HG03378 (cell line): Measurements from ENCODE around the gene PTH2.
"Not testable (repeated sequence)": the region's sequence is repeated elsewhere in the genome, so short reads cannot be mapped to it uniquely, and the experiment has no call there.

ENCODE experiments used
- ATAC-seq: cut with Tn5 transposase; IDR thresholded peaks from one replicate; pipeline ENCODE4 v1.9.1; 2021; ENCODE audit warnings: mild to moderate bottlenecking, moderate library complexity; ENCODE audit not compliant: unreplicated experiment

PTH2 gene

GRCh38 chr19:49423071-49423984 is at the start of gene PTH2:
PTH2 (minus strand) TSS chr19:49423441; CDS start chr19:49423339, 102 bp downstream.
- no peak for ATAC-seq

DNA sequence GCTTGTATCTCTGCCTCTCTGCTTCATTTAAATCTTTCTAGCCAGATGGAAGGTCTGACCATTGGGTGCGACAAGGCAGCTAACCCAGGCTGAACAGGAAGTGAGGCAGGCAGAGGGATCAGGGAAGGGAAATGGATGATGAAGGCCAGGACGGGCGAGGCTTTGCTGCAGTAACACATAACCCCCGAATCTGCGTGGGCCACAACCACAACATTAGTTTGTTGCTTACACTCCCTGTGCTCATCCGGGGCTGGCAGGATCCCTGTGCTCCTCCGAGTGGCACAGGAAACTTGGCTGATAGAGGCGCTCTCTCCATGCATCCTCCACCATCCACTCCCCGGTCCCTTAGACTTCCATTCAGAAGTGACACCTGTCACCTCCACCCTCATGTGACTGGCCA is 49.7 kb upstream of the PTH2 start:
- no peak for ATAC-seq

GRCh38 chr19:49470615-49470978 is 47.4 kb upstream of the PTH2 start:
- no peak for ATAC-seq

DNA sequence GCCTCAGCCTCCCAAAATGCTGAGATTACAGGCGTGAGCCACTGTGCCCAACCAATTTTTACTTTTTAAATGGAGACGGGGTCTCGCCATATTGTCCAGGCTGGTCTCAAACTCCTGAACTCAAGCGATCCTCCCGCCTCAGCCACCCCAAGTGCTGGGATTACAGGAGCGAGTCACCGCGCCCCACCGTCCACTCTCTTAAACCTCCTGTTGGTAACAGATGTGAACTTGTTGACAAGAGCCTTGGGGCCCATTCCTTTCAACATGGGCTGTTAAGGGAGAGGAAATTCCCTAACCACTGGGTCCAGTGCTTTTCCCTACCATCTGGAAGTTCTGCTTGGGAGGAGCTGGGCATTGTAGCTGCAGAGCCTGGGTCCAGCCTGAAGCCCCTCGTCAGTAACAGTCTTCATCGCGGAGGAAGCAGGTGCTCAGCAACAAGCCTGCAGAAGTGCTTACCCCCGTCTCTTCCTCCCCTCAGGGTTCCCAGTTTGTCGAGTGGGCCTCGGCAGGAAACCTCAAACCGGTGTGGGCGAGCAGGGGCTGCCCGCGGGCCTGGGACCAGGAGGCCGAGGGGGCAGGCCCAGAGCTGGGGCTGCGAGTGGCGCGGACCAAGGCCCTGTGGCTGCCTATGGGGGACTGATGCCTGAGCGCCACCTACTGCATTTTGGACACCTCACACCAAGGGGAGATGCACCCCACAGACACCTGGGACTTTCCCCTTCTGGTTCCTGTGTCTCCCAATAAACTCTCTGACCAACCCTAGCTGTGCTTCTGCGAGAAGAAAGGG is 46.8 kb upstream of the PTH2 start:
- peak; percentile 28 for ATAC-seq

GRCh38 chr19:49468746-49469447 is 45.7 kb upstream of the PTH2 start:
- peak; percentile 55 for ATAC-seq

DNA sequence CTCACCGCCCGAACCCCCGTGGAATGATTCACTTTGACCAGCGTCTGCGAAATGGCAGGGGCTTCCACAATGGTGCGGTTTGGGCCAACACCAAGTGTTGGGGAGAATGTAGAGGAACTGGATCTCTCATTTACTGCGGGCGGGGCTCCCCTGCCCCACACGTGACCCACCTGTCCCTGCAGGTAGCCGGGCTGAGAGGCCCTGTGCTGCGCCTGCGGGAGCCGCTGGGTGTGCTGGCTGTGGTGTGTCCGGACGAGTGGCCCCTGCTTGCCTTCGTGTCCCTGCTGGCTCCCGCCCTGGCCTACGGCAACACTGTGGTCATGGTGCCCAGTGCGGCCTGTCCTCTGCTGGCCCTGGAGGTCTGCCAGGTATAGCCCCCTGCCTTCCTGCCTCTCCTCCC is 45.0 kb upstream of the PTH2 start:
- ATAC-seq = no peak

DNA sequence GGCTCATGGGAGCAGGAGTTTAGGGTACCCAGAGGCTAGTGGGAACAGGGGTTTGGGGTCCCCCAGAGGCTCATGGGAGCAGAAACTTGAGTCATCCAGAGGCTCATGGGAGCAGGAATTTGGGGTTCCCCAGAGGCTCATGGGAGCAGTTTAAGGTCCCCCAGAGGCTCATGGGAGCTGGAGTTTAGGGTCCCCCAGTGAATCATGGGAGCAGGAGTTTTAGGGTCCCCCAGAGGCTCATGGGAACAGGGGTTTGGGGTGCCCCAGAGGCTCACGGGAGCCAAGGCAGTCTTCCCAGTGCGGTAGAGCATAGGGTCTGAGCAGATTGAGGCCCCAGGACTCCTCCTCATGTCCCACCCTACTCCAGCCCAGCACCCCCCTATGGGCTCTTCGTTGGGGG is 42.1 kb upstream of the PTH2 start:
- ATAC-seq = no peak

DNA sequence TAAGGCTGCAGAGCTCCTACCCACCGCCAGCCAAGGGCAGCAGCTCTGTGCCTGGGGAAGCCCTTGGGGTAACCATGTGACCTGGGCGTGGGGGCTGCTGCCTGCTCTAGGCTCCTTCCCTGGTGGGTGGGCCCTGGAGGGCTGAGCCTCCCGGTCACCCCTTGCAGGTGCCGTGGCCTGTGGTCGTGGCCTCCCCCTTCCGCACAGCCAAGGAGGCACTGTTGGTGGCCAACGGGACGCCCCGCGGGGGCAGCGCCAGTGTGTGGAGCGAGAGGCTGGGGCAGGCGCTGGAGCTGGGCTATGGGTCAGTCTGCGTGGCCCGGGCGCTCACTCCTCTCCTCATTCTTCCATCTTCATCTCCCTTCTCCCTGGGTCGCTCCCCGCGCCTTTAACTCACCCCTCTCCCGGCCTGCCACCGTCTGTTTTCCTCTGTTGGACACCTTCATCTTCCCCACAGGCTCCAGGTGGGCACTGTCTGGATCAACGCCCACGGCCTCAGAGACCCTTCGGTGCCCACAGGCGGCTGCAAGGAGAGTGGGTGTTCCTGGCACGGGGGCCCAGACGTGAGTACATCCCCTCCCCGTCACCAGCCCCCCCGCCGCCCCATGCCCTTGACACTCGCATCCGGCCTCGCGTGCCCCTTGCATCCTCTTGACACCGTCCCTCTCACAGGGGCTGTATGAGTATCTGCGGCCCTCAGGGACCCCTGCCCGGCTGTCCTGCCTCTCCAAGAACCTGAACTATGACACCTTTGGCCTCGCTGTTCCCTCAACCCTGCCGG is 40.9 kb upstream of the PTH2 start:
- no peak for ATAC-seq

- ATAC-seq = no peak
Measured at GRCh38 chr19:49462492-49462891, 39.3 kb upstream of the PTH2 start.

- no peak for ATAC-seq
Measured at GRCh38 chr19:49461656-49462055, 38.4 kb upstream of the PTH2 start.

DNA sequence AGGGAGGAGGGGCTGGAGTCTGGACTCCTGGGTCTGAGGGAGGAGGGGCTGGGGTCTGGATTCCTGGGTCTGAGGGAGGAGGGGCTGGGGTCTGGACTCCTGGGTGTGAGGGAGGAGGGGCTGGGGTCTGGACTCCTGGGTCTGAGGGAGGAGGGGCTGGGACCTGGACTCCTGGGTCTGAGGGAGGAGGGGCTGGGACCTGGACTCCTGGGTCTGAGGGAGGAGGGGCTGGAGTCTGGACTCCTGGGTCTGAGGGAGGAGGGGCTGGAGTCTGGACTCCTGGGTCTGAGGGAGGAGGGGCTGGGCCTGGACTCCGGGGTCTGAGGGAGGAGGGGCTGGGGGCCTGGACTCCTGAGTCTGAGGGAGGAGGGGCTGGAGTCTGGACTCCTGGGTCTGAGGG is 37.9 kb upstream of the PTH2 start:
- ATAC-seq = not testable (repeated sequence)

- no peak for ATAC-seq
Measured at GRCh38 chr19:49459388-49459787, 36.1 kb upstream of the PTH2 start.

DNA sequence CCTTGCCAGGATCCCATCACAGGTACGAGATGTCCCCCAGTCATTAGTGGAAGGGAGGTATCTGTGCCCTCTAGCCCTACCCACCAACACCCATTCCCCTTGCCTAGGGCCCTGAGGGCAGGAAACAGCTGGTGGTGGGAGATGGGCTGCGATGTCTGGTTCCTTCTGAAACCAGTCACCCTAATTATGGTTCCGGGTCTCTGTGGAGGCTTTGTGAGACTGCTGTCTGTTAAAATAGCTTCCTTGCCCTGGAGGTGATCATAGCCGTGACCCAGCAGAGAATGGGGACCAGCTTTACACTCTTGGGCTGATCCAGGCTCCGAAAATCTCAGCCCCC is 35.3 kb upstream of the PTH2 start:
- ATAC-seq = no peak

DNA sequence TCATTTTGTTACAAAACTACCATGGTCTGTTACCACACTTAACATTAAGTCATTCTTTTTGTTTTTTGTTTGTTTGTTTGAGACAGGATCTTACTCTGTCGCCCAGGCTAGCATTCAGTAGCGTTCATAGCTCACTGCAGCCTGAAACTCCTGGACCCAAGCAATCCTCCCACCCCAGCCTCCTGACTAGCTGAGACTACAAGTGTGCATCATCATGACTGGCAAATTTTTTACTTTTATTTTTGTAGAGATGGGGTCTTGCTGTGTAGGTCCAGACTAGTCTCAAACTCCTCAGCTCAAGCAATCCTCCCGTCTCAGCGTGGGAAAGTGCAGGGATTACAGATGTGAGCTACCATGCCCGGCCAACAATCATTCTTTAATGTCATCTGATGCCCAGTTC is 33.1 kb upstream of the PTH2 start:
- no peak for ATAC-seq

- ATAC-seq = no peak
Measured at GRCh38 chr19:49455773-49456172, 32.5 kb upstream of the PTH2 start.

- ATAC-seq = no peak
Measured at GRCh38 chr19:49453757-49454240, 30.6 kb upstream of the PTH2 start.

DNA sequence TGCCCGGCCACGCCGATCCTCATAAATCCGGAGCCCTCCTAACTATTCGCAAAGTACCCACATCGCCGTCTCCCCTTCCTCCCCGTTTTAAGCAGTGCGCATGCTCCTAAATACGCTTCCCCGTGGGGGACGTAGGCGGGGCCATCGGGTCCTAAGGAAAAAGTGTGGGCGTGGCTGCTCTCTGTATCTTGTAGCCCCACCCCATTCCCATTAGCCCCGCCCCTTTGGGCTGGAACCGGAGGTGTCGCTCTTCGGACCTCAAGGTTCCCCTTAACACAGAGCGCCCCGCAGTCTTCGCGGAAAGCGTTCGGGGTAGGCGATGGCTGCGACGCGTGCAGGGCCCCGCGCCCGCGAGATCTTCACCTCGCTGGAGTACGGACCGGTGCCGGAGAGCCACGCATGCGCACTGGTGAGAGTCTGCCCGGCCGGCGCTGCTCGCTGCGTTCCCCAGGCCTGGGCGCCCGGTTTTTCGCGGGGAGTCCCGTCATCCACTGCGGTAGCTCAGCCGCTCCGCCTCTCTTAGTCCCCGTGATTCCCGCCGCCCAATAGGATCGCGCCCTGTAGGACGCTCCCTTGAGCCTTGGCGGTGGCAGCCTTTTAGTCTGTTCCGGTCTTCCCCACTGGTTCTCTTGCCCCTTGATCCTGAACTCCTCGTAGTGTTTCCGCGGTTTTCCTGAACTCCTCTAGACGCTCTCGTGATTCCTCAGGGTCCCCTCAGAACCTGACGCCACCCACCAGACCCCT is 29.9 kb upstream of the PTH2 start, which contains the start of gene ALDH16A1:
Gene ALDH16A1, plus strand, starts transcription at position 213 of the 744 bp plus-strand sequence. Its CDS starts 107 bp downstream, at position 320.
- ATAC-seq = peak; percentile 71

- peak; percentile 53 for ATAC-seq
Measured at GRCh38 chr19:49451430-49452181, 28.4 kb upstream of the PTH2 start, which contains the start of gene PIH1D1. PIH1D1 (minus strand) TSS chr19:49451814; CDS start chr19:49451574, 240 bp downstream.

- no peak for ATAC-seq
Measured at GRCh38 chr19:49450405-49450804, 27.2 kb upstream of the PTH2 start.
